ENCODE results near the gene OXTR. TPM values are rescaled to one million over a fixed set of nuclear protein-coding genes. Genes with fewer than 3 reads are reported as not detected.

OXTR gene
- total RNA-seq, 1 experiment from 2014 or later, result 4.6 TPM

GRCh38 chr3:8739757-8740504 is 29.5 kb downstream of the OXTR start:
- Histone ChIP-seq H3K9me3 (no peaks in the 10 kb centered on the region), H3K4me3 (ENCODE audit: low read depth, low read length) (no peak overlapping the region), H3K36me3 (ENCODE audit: control insufficient read depth, insufficient read depth, low read length) (no peaks in the 10 kb centered on the region), H3K27me3 (replicated peaks; ENCODE audit: control insufficient read depth, insufficient read depth, low read length) (no peaks in the 10 kb centered on the region), H3K4me1 (peaks cover 30% of the 10 kb centered on the region)
- no peak for TF ChIP-seq CTCF (IDR thresholded peaks at IDR 0.05; ENCODE audit: insufficient read depth in 1 of 2, low read depth in 1 of 2, low read length in 1 of 2, severe bottlenecking in 1 of 2, unreplicated experiment in 1 of 2)
- ChIA-PET CTCF (no interaction called here), POLR2A (no interaction called here)
- H3K9me3 Mint-ChIP-seq (ENCODE audit: unreplicated experiment), result no peaks in the 10 kb centered on the region
- H3K4me1 Mint-ChIP-seq (ENCODE audit: low read depth, unreplicated experiment), result peaks cover 15% of the 10 kb centered on the region
- peak in 1 of 2 experiments; percentile 12 for DNase-seq
- H3K27ac Mint-ChIP-seq (ENCODE audit: unreplicated experiment), result peak overlapping the region; percentile 21
- intact Hi-C loops (cut with micrococcal nuclease; ENCODE audit: unreplicated experiment), result no loop called here
- H3K36me3 Mint-ChIP-seq (ENCODE audit: insufficient read depth, unreplicated experiment), result no peaks in the 10 kb centered on the region
- H3K4me3 Mint-ChIP-seq (ENCODE audit: unreplicated experiment), result no peak overlapping the region
- no TSS peak for BruUV-seq (replicated peaks)
- H3K27me3 Mint-ChIP-seq (ENCODE audit: insufficient read depth, unreplicated experiment), result no peaks in the 10 kb centered on the region

DNA sequence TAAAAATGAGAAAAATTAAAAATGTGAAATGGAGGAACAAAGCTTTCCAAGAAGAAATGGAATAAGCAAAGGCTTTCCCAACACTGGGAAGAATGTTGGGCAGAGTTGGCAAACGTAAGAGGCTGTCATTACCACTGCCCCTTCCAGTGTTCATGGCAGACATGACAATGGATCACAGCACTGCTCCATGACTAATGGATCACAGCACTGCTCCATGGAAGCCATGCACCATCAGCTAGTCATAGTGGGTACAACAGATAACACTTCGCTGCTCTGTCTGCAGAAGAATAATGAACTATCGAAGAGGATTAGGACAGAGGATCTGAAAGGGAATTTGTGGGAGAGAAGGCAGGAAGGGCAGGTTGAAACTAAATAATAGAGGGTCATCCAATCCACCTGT is 30.8 kb downstream of the OXTR start:
- H3K36me3 Mint-ChIP-seq (ENCODE audit: insufficient read depth, unreplicated experiment), result no peaks in the 10 kb centered on the region
- intact Hi-C loops (cut with micrococcal nuclease; ENCODE audit: unreplicated experiment), result no loop called here
- Histone ChIP-seq H3K36me3 (ENCODE audit: control insufficient read depth, insufficient read depth, low read length) (no peaks in the 10 kb centered on the region), H3K4me3 (ENCODE audit: low read depth, low read length) (no peak overlapping the region), H3K27me3 (replicated peaks; ENCODE audit: control insufficient read depth, insufficient read depth, low read length) (no peaks in the 10 kb centered on the region), H3K4me1 (peaks cover 30% of the 10 kb centered on the region), H3K9me3 (no peaks in the 10 kb centered on the region)
- CTCF ChIA-PET, result no interaction called here
- no peak for TF ChIP-seq CTCF (IDR thresholded peaks at IDR 0.05; ENCODE audit: insufficient read depth in 1 of 2, low read depth in 1 of 2, low read length in 1 of 2, severe bottlenecking in 1 of 2, unreplicated experiment in 1 of 2)
- H3K27me3 Mint-ChIP-seq (ENCODE audit: insufficient read depth, unreplicated experiment), result no peaks in the 10 kb centered on the region
- H3K27ac Mint-ChIP-seq (ENCODE audit: unreplicated experiment), result no peak overlapping the region
- no peak overlapping the region for H3K4me3 Mint-ChIP-seq (ENCODE audit: unreplicated experiment)
- POLR2A ChIA-PET, result no interaction called here
- peaks cover 15% of the 10 kb centered on the region for H3K4me1 Mint-ChIP-seq (ENCODE audit: low read depth, unreplicated experiment)
- no peaks in the 10 kb centered on the region for H3K9me3 Mint-ChIP-seq (ENCODE audit: unreplicated experiment)
- DNase-seq, result no peak
- BruUV-seq (replicated peaks), result no TSS peak

DNA sequence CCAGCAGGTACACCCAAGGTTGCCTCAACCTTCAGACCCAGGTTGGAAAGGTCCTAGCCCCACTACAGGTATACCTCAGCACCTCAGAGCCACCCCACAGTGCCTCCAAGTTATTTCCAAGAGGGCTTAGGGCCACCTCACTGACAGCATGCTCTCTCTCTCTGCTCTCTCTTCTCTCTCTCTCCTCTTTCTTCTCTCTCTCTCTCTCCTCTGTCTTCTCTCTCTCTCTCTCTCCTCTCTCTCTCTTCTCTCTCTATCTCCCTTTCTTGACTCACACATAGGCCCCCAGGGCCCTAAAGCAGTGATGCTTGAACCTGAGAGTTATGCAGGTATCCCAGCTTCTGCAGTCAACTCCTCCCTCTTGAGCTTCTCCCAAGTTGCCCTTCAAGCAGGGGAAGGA is 31.6 kb downstream of the OXTR start:
- intact Hi-C loops (cut with micrococcal nuclease; ENCODE audit: unreplicated experiment), result no loop called here
- ChIA-PET CTCF (no interaction called here), POLR2A (no interaction called here)
- Mint-ChIP-seq H3K36me3 (ENCODE audit: insufficient read depth, unreplicated experiment) (no peaks in the 10 kb centered on the region), H3K4me1 (ENCODE audit: low read depth, unreplicated experiment) (peaks cover 13% of the 10 kb centered on the region), H3K27ac (ENCODE audit: unreplicated experiment) (no peak overlapping the region), H3K27me3 (ENCODE audit: insufficient read depth, unreplicated experiment) (no peaks in the 10 kb centered on the region), H3K9me3 (ENCODE audit: unreplicated experiment) (no peaks in the 10 kb centered on the region), H3K4me3 (ENCODE audit: unreplicated experiment) (no peak overlapping the region)
- DNase-seq, result no peak
- H3K4me3 ChIP-seq (ENCODE audit: low read depth, low read length), result no peak overlapping the region
- H3K4me1 ChIP-seq, result peaks cover 30% of the 10 kb centered on the region
- TF ChIP-seq CTCF (IDR thresholded peaks at IDR 0.05; ENCODE audit: insufficient read depth in 1 of 2, low read depth in 1 of 2, low read length in 1 of 2, severe bottlenecking in 1 of 2, unreplicated experiment in 1 of 2), result no peak
- no peaks in the 10 kb centered on the region for H3K9me3 ChIP-seq
- H3K36me3 ChIP-seq (ENCODE audit: control insufficient read depth, insufficient read depth, low read length), result no peaks in the 10 kb centered on the region
- no TSS peak for BruUV-seq (replicated peaks)
- H3K27me3 ChIP-seq (replicated peaks; ENCODE audit: control insufficient read depth, insufficient read depth, low read length), result no peaks in the 10 kb centered on the region
